GM15510 (cell line): ENCODE measurements around the gene PTP4A2.

Source experiments
- POLR2A ChIP-seq: IDR thresholded peaks from 3 replicates; pipeline ENCODE4 v1.6.1; 2011; ENCODE audit warnings: borderline replicate concordance; ENCODE audit not compliant: insufficient read length; ENCODE audit errors: extremely low read depth

The PTP4A2 gene

DNA sequence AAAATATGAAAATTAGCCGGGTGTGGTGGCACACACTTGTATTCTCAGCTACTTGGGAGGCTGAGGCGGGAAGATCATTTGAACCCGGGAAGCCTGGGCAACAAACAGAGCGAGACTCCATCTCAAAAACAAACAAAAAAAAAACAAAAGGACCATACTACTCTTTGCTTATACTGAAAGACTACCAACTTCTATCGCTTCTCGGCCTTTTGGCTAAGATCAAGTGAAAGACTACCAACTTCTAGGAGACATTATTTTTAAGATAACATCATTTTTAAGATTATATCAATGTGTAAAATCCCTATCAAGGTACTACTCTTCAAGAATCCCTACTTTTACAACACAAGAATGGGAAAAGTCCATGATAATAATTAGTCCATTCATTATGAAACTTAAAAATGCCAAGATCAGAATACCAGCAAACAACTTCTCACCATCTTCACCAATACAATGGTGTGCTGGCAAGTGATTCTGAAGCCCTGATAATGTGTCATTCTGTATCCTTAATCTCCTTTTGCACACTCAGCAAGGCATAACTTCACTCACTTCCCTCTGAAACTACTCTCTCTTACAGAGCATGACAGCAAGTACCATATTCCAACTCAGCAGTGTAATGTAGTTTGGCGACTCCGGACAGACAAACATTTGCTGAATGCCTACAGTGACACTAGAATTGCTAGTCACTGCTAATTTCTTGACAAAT, 1.7 kb downstream of the PTP4A2 start:
- TF ChIP-seq POLR2A = no peak

DNA sequence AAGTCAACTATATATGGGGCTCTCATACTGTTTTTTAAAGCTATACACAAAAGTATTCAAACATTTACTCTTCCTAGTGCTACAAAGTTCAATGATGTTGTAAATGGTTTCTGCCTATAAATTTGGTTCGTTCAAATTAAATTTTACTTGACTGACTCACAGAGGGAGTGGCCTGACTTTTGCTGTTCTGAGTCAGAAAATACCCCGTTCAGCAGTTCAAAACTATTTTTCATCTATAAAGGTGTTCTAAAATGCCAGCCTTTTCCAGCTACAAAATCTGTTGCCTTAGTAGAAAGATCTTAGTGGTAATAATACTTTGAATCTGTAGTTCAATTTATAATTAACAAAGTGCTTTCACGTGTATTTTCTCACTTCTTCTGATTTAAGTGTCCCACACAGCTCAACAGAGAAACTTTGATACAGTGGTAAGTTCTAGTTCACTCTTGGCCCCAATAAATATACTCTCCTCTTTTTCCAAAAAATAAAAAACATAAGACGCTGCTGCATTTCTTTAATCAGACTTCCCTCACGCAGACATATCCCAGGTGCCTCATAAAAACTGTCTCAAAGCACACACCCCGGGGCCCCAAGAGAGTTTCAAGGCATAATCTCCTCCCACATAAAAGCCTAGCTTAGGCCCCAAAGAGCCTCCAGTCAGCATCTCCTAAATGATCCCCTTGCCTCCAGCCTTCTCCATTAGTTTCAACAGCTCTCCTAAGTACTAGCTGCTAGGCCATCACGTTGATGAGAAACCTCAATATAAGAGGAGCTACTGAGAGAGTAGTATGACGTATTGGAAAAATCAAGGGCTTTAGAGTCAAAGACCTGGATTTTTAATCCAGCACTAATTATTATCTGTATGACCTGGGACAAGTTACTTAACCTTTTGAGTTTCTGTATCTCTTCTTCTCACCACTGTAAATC, 3.2 kb downstream of the PTP4A2 start:
- TF ChIP-seq POLR2A = no peak

DNA sequence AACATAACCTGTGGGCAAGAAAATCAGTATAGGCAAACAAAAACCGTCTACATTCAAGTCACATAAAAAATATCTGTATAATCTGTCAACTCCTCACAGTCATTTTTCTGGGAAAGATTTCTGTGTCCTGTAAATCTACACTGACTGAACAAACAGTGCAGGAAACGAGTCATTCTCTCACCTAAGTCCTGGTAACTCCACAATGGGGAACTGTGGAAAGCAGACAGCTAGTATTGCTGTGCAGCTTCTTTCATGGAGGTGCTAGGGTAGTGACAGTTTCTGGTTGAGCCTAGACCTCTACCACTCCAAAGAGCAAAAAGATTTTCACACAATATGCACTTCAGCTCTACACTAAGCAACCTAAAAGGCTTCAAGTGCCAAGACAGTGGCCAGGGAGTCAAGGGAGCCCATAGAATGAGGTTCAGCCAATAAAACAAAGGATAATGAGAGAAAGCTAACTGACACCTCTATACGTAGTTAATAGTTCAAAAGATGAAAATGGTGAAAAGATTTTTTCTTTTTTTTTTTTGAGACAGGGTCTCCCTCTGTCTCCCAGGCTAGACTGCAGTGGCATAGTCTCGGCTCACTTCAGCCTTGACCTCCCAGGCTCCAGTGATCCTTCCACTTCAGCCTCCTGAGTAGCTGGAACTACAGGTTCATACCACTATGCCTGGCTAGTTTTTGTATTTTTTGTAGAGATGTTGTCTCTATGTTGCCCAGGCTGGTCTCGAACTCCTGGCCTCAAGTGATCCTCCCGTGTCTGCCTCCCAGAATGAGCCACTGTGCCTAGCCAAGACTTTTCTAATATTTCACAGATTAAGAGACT, 5.5 kb downstream of the PTP4A2 start:
- TF ChIP-seq POLR2A = no peak

DNA sequence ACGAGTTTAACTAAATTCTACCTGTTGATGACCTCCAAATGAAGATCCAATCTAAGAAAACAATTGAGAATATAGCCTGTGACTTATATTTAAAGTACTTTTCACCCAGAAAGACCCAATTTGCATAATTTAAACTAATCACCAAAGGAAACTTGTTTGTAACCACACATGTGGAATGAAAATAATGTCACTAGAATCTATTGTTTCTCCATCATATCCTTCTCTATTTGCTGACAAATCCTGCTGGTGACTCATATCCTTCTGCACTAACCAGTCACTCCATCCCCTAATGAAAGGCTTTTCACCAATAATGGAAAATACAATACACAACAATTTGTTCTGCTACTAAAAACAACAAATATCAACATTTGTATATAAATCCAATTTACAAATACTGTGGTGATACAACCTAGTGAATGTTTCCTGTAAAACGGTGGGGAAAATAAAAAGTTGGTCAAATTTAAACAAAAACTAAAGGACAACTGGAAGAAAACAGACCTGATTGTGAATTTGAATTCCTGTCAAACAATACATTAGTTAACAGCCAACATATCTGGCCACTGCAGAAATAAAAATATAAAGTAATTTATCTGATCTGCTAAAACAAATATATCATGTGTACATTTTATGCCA, 6.5 kb downstream of the PTP4A2 start:
- TF ChIP-seq POLR2A = no peak

DNA sequence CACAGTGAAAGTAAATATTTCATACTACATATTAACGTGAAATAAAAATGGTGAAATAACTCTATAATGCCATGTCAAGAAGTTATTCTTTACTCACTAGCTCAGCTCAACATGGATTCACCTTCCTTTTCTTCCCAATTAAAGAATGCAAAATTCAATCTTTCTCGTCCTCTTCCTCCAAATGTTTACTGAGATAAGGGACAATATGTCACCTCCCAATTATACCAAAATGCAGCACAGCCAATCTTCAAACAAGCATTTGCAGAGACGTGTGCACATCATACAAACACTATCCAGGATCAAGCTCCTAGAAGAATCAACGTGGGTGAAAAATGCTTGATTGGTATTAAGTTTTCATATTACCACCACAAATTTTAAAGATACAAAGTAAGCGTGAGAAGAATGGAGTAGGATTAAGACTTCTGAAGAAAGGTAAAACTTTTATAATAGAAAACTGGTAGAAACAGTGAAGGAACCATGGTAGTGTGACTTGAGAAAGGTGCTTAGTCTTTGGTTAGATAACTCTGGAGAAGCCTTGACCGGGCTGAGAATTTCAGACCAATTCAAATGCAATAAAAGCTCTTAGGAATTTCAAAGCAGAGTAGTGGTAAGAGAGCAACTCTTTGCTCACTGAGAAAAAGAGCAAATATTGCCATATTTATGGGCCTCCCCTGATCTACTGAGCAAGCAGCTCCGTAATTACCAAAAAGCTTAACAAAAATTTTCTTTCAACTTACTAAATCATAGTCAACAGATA, 7.2 kb downstream of the PTP4A2 start:
- no peak for TF ChIP-seq POLR2A

DNA sequence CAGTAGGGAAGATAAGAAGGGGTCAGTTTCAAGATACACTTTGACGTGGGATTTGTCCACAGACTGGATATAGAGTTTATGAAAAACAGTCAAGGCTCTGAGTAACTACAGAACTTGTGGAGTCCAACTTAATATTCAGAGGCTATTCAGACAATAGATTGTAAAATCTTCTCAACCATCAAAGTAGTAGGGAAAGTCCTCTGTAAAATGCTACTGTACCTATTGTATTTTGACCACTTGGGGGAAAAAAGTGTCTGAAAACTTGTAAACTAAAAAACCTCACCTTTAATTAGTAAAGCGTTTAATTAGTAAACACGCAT, 10.5 kb downstream of the PTP4A2 start:
- TF ChIP-seq POLR2A = no peak

DNA sequence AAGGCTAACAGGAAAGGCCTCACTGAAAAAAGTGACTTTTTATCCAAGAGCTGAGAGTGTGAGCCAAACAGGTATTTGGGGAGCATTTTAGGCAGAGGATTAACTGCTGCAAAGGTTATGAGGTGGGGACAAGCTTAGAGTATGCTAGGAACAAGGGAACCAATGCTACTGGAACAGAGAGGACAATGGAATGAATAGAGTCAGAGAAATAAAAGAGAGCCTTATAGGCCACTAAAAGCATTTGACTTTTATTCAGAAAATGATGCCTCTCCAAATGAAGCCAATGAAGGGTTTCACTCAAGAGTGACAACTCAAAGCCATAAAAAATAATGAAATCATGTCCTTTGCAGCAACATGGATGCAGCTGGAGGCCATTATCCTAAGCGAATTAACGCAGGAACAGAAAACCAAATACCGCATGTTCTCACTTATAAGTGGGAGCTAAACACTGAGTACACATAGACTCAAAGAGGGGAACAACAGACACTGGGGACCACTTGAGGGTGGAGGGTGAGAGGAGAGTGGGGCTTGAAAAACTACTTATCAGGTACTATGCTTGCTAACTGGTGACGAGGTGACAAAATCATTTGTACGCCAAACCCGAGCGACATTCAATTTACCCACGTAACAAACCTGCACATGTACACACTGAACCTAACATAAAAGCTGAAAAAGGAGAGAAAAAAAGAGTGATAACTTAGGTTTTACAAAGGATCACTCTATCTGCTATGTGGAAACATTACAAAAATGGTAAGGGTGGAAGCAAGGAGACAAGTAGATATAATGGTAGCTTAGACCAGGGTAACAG, 11.1 kb downstream of the PTP4A2 start:
- no peak for TF ChIP-seq POLR2A

DNA sequence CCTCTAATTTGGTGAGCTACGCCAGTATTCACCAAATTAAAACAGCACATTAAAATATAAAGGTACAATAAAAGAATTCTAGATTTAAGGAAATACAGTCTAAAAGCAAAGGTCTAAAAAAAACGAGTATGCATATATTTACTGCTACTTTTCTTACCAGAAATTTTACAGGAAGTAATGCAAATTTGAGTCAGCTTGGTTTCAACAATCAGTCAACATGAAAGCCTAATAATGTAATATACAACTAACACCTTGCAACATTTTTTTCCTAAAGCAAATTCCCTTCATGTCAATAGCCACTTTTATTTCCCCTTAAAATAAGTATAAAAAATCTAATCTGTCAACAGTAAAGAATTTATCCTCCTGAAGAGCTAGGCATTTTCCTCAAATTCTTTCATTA, 11.9 kb downstream of the PTP4A2 start:
- TF ChIP-seq POLR2A = no peak

DNA sequence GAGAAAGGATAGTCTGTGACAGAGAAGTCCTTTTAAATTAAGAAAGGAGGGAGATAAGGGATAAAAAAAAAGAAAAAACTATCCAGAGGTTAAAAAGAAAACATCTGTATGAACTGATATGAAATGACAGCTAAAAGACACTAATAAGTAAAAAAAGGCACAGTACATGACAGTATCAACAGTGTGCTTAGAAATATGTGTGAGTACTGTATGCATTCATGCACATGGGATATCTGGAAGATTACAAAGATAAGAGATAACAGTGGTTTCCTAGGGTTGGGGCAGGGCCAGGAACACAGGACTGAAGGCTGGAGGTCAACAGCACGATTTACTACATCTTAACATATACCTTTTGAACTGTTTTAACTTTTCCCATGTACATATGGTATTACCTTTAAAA, 13.3 kb downstream of the PTP4A2 start:
- TF ChIP-seq POLR2A = no peak

DNA sequence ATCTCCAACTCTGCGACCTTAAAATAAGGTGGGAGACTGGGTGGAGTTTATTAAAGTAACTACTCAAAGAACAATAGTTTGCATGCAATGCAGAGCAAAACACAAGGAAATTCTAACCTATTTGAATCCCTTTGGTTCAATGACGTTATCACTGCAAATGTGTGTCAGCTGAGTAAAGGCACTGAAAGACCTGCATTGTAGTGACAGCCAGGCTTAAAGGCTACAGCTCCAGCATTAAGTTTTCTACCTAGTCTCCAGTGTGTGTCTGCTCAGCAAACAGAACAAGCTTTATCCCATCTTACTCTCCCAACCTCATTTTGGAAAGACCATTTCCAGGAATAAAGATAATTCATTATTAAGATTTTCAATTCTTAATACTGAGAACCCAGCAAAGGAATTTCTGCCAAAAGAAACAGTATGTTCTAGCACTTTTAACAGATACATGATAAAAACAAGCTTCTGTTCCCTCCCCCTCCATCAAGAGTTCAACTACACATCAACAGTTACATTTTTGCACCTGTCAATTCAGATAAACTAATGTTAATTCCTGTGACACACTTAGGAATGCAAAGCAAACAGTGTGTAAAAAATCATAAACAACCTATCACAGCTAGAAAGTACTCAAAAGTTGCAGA, 14.2 kb downstream of the PTP4A2 start:
- TF ChIP-seq POLR2A = no peak

DNA sequence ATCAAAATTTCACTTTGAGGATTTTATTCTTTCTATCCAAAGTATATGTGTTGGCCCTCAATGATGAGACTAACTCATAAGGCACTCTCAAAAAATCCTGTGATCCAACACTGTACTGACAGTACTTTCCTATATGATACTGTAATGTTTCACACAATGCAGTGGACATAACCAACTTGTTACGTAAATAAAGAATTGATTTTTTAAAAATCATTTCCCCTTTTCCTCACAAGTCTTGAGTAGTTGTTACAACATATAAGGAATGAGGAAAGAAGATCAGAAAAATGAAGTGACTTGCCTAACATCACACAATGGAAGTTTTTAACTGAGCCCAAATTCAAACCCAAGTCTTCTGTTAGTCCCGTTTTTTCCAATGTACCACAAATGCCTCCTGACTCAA, 17.2 kb downstream of the PTP4A2 start:
- no peak for TF ChIP-seq POLR2A

DNA sequence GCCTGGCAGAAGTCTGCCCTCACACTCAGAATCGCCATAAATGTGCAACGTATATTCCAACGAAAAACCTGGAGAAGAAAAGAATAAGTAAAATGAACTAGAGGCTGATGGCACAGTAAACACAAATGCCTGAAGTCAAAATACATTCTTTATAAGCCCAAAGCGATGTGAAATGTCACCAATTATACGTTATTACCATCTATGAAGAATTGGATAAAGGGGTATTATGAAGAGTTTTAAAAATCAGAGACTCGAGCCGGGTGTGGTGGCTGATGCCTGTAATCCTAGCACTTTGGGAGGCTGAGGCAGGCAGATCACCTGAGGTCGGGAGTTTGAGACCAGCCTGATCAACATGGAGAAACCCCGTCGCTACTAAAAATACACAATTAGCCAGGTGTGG, 18.6 kb downstream of the PTP4A2 start:
- TF ChIP-seq POLR2A = no peak

DNA sequence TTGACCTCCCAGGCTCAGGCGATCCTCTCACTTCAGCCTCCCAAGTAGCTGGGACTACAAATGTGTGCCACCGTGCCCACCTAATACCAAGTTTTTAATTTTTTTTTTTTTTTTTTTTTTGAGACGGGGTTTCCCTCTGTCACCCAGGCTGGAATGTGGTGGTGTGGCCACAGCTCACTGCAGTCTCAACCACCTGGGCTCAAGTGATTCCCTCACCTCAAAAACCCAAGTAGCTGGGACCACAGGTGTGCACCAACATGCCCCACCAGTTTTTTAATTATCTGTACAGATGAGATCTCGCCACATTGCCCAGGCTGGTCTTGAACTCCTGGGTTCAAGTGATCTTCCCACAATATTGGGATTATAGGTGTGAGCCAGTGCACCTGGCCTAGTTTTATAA, 22.7 kb downstream of the PTP4A2 start:
- TF ChIP-seq POLR2A = no peak
